Right lobe of liver (tissue), 6 donors: Measurements from ENCODE around the gene UVRAG. TPM values are rescaled to one million over a fixed set of nuclear protein-coding genes. Genes with fewer than 3 reads are reported as not detected.
A peak's percentile ranks its signal among the peaks of the same experiment; 100 is the strongest.

Experiments used
- ATAC-seq, 4 donors: fragments of 200-7000 bp; cut with Tn5 transposase; one replicate each; pipeline ENCODE4 v1.9.1; 2020; ENCODE audit warnings: mild to moderate bottlenecking in 4 of 4, moderate library complexity in 4 of 4
- DNase-seq, 3 donors: peaks; one replicate each; pipeline ENCODE4 v3.0.0-alpha.2; 2020
- H3K27ac ChIP-seq, 3 donors: fragments of 200-600 bp; one replicate each; pipeline ENCODE4 v1.8.0; 2022
- H3K27me3 ChIP-seq, 2 donors: fragments of 200-600 bp; one replicate each; pipeline ENCODE4 v1.8.0; 2022
- H3K36me3 ChIP-seq, 4 donors: fragments of 200-600 bp; sonication (generic) in 1 of 4; one replicate each; pipeline versions ENCODE4 v1.5.1 to v1.8.0; 2017 to 2022; ENCODE audit warnings: control low read depth in 1 of 4
- H3K4me1 ChIP-seq, 4 donors: fragments of 200-600 bp; sonication (generic) in 1 of 4; one replicate each; pipeline versions ENCODE4 v1.5.1 to v1.8.0; 2017 to 2022; ENCODE audit warnings: control low read depth in 1 of 4
- H3K4me3 ChIP-seq, 3 donors: fragments of 200-600 bp; one replicate each; pipeline ENCODE4 v1.8.0; 2022
- H3K9me3 ChIP-seq, 4 donors: fragments of 200-600 bp; sonication (generic) in 1 of 4; one replicate each; pipeline versions ENCODE4 v1.5.1 to v1.8.0; 2017 to 2022; ENCODE audit warnings: control low read depth in 1 of 4
- POLR2A ChIP-seq: fragments of 450-650 bp; IDR thresholded peaks from one replicate; pipeline ENCODE4 v1.6.1; 2017; ENCODE audit warnings: antibody characterized with exemption, mild to moderate bottlenecking
- WGBS: methylation state at CpG from one replicate; pipeline ENCODE4 v1.1.6; 2018; ENCODE audit warnings: low coverage, low lambda C conversion rate; ENCODE audit not compliant: insufficient coverage; ENCODE audit errors: missing lambda C conversion rate; 5-methylcytosine and 5-hydroxymethylcytosine counted together
- intact Hi-C, 2 donors: fragments of 100-400 bp; cut with DNase I; formaldehyde crosslinking; loops; one replicate each; pipeline versions ENCODE4 v1.11.2 to v1.14.1; 2022
- total RNA-seq, 6 experiments: library from RNA; depleted of rRNA in 2 of 6; stranded (reverse); fragments of >200 nt in 2 of 6; fragmentation: NEBNext Ultra II Directional in 3 of 6; extraction: Animal tissue kit (Norgen Biotek cat#: 25700) in 3 of 6; gene quantifications; one replicate each; pipeline versions ENCODE4 v1.1.0 to v1.2.4, GENCODE V29; 2016 to 2023
- TF ChIP-seq, protein P1 (sequence below), 4 donors: fragments of 200-600 bp in 3 of 4; fragments of 450-650 bp in 1 of 4; IDR thresholded peaks; one replicate each; pipeline versions ENCODE4 v1.5.1 to v1.8.0; 2016 to 2022; ENCODE audit warnings: antibody characterized with exemption in 4 of 4, mild to moderate bottlenecking in 2 of 4
- donor health status: DM: no; HTN: yes; CAD: no.
- donor health status: DM: no; HTN: no; CAD: no.
- donor health status: DM: no; HTN: no; CAD: no.
- donor health status: DM: no; HTN: yes; CAD: no.
- donor health status: DM: no; HTN: yes; CAD: no.

The UVRAG gene
- total RNA-seq, 6 experiments from 2014 or later: 8.8 to 12.6 (median 10.3) TPM

DNA sequence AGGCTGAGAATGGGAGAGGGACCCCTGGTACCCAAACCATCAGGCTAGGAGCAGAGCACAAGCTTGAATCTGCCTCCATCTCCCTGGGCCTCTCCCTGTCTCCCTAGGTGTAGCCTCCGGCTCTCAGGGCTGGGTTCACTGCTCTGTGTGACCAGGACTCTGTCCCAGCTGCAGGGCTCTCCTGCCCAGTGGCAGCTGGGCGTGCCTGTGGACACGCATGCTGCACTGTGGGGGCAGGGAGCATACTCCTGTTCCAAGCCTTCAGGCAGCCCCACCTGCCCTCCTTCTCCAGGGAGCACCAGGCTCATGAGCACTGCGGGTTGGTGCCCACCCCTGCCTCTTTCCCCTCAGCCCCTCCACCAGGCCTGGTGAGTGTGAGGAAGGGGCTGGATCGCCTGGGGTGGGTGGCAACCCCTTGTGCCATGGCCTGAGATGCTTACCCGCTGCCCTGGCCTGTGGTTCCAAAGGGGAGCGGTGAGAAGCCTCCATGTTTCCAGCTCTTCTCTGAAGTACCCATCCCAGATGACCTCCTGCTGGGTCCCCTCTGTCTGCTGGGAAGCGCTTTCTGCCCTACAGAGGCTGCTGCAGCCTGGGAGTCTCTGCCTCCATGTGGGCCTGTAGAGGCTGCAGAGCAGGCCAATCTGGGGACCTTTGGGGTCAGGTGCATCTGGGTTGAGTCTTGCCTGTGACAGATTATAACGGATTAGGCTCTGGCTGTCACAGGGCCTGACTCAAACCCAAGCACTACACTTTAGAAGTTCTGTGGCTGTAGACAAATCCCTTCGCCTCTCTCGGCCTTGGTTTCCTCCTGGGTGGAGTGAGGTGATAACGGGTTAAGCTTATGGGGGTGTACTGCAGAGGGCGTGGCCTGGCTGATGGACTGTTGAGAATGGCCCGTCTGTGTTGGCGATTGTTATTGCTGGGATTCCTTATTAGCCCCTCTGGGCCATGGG, 347.6 kb downstream of the UVRAG start:
- H3K4me1 ChIP-seq: no peaks in the 10 kb centered on the region
- H3K36me3 ChIP-seq: no peaks in the 10 kb centered on the region
- H3K9me3 ChIP-seq: no peaks in the 10 kb centered on the region
- no peak overlapping the region for H3K27ac ChIP-seq
- no peaks in the 10 kb centered on the region for H3K27me3 ChIP-seq
- ATAC-seq (no peak), DNase-seq (peak in 1 of 3 donors; percentile 43)
- no peak overlapping the region for H3K4me3 ChIP-seq
- intact Hi-C loops: no loop called here
- 93% methylated on average over 3 of the region's 15 CpGs for WGBS
- no peak for TF ChIP-seq POLR2A
- TF ChIP-seq, protein P1, sequence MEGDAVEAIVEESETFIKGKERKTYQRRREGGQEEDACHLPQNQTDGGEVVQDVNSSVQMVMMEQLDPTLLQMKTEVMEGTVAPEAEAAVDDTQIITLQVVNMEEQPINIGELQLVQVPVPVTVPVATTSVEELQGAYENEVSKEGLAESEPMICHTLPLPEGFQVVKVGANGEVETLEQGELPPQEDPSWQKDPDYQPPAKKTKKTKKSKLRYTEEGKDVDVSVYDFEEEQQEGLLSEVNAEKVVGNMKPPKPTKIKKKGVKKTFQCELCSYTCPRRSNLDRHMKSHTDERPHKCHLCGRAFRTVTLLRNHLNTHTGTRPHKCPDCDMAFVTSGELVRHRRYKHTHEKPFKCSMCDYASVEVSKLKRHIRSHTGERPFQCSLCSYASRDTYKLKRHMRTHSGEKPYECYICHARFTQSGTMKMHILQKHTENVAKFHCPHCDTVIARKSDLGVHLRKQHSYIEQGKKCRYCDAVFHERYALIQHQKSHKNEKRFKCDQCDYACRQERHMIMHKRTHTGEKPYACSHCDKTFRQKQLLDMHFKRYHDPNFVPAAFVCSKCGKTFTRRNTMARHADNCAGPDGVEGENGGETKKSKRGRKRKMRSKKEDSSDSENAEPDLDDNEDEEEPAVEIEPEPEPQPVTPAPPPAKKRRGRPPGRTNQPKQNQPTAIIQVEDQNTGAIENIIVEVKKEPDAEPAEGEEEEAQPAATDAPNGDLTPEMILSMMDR (IDR thresholded peaks at IDR 0.05): no peak

DNA sequence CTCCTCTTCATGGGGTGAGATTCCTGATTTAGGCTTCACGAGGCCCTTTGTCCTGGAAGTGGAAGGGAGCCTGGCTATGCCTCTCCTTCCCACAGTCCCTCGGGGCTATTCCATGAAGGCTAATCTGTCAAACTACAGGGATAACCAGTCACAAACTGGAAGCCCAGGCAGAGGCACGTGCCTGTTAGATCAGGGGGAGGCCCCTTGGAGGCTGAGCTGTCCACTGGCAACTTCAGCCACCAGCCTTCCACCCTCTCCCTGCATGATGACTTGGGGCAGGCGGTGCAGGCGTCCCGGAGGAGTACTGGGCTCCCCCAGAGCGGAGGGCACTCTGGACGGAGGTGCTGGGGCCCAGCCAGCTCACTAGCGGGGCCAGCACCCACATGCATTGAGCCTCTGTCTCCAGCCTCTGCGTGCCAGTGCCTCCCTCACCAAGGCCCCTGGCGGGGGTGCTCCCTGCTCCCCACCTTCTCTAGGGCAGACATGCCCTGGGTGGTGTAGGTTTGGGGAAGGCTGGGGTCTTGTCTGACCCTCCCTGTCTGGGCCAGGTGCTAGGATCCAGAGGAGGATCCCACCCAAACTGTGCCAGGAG, 348.4 kb downstream of the UVRAG start:
- DNase-seq (peak in 1 of 3 donors; percentile 42), ATAC-seq (peak in 1 of 4 donors; percentile 10)
- TF ChIP-seq, protein P1 (IDR thresholded peaks at IDR 0.05): no peak
- TF ChIP-seq POLR2A: no peak
- Histone ChIP-seq H3K4me3 (no peak overlapping the region), H3K27me3 (no peaks in the 10 kb centered on the region), H3K9me3 (no peaks in the 10 kb centered on the region), H3K36me3 (no peaks in the 10 kb centered on the region), H3K27ac (no peak overlapping the region), H3K4me1 (no peaks in the 10 kb centered on the region)
- intact Hi-C loops: no loop called here
- WGBS: 67% methylated on average over 1 of the region's 11 CpGs

DNA sequence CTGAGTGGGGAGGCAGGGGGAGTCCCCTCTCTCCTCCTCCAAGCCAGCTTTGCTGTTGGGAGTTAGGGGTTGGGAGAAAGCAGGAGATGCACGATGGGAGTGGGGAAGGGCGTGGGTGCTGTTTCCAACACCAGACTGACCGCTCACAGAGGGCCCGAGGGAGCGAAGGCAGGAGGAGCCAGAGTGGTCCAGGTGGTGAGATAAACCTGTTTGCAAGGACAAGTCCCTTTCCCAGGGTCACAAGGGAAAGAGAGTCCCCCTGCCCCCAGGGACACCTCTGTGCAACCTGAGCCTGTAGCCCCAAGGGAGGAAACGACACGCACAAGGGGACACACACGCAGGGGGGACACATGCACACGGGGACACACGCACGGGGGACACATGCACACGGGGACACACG, 349.1 kb downstream of the UVRAG start:
- Histone ChIP-seq H3K27ac (no peak overlapping the region), H3K36me3 (no peaks in the 10 kb centered on the region), H3K27me3 (no peaks in the 10 kb centered on the region), H3K4me1 (no peaks in the 10 kb centered on the region), H3K9me3 (no peaks in the 10 kb centered on the region), H3K4me3 (no peak overlapping the region)
- ATAC-seq (no peak), DNase-seq (peak in 1 of 3 donors; percentile 26)
- 71% methylated on average over 6 of the region's 13 CpGs for WGBS
- TF ChIP-seq, protein P1 (IDR thresholded peaks at IDR 0.05): no peak
- TF ChIP-seq POLR2A: no peak
- intact Hi-C loops: no loop called here

DNA sequence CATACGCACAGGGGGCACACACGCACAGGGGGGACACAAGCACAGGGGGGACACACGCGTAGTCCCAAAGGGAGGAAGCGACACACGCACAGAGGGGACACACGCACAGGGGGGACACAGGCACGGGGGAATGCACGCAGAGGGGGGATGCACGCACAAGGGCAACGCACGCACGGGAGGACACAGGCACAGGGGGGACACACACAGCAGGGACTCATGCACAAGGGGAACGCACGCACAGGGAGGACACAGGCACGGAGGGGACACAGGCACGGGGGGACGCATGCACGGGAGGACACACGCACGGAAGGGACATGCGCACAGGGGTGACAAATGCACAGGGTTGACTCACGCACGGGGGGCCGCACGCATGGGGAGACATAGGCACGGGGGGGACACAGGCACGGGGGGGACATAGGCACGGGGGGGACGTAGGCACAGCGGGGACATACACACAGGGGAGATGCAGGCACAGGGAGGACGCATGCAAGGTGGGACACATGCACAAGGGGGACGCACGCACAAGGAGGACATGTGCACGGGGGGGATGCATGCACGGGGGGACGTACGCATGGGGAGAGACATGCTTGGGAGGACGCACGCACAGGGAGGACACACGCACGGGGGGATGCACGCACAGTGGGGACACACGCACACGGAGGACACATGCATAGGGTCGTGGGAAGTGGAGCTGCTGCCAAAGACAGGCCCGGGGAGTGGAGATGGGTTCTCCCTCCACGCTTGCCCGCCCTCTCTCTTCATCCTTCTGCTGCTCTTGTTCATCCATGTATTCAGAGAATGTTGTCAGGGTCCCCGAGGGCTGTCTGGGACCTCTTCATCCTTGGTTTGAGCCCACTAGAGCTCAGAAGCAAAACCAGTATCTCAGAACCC, 350.1 kb downstream of the UVRAG start:
- Histone ChIP-seq H3K27ac (no peak overlapping the region), H3K36me3 (no peaks in the 10 kb centered on the region), H3K9me3 (no peaks in the 10 kb centered on the region), H3K27me3 (no peaks in the 10 kb centered on the region), H3K4me1 (no peaks in the 10 kb centered on the region), H3K4me3 (no peak overlapping the region)
- 85% methylated on average over 39 of the region's 50 CpGs for WGBS
- DNase-seq: no peak
- ATAC-seq: no peak
- no peak for TF ChIP-seq POLR2A
- TF ChIP-seq, protein P1 (IDR thresholded peaks at IDR 0.05): no peak
- intact Hi-C loops: no loop called here
